ENCODE results near the gene SC5D. TPM values are rescaled to one million over a fixed set of nuclear protein-coding genes. Genes with fewer than 3 reads are reported as not detected.

Gene SC5D
- total and polyA plus RNA-seq, 4 donors = 29.4 to 91.5 (median 44.1) TPM

DNA sequence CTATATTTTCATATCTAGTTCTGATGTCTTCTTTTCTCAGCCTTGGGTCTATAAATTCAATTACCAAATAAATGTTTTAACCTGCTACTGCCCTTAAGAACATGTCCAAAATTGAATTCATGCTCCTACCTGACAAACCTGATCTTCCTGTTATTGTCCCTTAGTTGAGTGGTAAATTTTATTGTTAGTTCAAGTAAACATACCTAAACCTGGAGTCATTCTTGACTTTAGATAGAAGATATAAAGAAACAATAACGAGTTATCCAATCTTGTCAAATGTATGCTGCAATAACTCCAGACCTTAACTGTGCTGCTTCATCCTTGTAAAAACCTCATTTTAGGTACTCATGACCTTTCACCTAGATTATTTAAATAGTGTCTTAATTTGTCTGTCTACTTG lies 34.6 kb upstream of the SC5D start:
- 68 to 77% methylated on average over 1 of the region's 1 CpG for whole genome bisulfite sequencing, 2 donors
- no peak for DNase-seq
- peaks cover 0 to 2% (median 0%) of the 10 kb centered on the region in 4 donors for H3K9me3 ChIP-seq (ENCODE audit: control insufficient read depth in 4 of 4, insufficient read depth in 3 of 4, low read length in 3 of 4)
- no peaks in the 10 kb centered on the region for H3K4me1 ChIP-seq (ENCODE audit: control insufficient read depth in 5 of 5, insufficient read depth in 5 of 5, low read length in 5 of 5)
- H3K27me3 ChIP-seq (ENCODE audit: control insufficient read depth in 3 of 3, insufficient read depth in 3 of 3, low read length in 2 of 3) = no peaks in the 10 kb centered on the region
- TF ChIP-seq, protein P1, sequence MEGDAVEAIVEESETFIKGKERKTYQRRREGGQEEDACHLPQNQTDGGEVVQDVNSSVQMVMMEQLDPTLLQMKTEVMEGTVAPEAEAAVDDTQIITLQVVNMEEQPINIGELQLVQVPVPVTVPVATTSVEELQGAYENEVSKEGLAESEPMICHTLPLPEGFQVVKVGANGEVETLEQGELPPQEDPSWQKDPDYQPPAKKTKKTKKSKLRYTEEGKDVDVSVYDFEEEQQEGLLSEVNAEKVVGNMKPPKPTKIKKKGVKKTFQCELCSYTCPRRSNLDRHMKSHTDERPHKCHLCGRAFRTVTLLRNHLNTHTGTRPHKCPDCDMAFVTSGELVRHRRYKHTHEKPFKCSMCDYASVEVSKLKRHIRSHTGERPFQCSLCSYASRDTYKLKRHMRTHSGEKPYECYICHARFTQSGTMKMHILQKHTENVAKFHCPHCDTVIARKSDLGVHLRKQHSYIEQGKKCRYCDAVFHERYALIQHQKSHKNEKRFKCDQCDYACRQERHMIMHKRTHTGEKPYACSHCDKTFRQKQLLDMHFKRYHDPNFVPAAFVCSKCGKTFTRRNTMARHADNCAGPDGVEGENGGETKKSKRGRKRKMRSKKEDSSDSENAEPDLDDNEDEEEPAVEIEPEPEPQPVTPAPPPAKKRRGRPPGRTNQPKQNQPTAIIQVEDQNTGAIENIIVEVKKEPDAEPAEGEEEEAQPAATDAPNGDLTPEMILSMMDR (IDR thresholded peaks at IDR 0.05; ENCODE audit: control extremely low read depth, extremely low read depth) = no peak
- no peak for ATAC-seq (ENCODE audit: insufficient read depth, low FRiP score)
- no peak overlapping the region for H3K4me3 ChIP-seq
- H3K36me3 ChIP-seq (ENCODE audit: control insufficient read depth in 4 of 4, insufficient read depth in 4 of 4, low read length in 4 of 4) = no peaks in the 10 kb centered on the region
- no peak overlapping the region for H3K9ac ChIP-seq (ENCODE audit: insufficient read depth in 1 of 2, low read length in 2 of 2)
- no peak overlapping the region for H3K27ac ChIP-seq (ENCODE audit: low read depth in 1 of 2, low read length in 1 of 2)

DNA sequence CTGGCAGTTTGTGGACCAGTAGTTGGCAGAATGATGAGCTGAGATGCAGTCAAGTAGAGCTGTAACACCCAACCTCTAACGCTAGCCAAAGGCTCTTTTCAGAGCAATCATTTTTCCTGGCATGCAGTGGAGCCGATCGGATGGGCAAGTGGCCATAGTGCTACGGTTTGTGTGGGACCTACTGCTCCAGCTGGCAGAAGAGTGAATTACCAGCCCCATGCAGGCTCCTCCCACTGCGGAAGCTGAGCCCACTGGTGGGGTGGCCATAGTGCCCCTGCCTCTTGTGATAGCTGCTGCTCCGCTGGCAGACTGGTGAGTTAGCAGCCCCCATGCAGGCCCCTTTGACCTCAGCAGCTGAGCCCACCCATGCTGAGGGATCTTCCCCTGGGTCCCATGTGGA lies 27.0 kb upstream of the SC5D start:
- H3K4me1 ChIP-seq (ENCODE audit: control insufficient read depth in 5 of 5, insufficient read depth in 5 of 5, low read length in 5 of 5) = no peaks in the 10 kb centered on the region
- no peaks in the 10 kb centered on the region for H3K36me3 ChIP-seq (ENCODE audit: control insufficient read depth in 4 of 4, insufficient read depth in 4 of 4, low read length in 4 of 4)
- H3K27ac ChIP-seq (ENCODE audit: low read depth in 1 of 2, low read length in 1 of 2) = no peak overlapping the region
- no peak overlapping the region for H3K9ac ChIP-seq (ENCODE audit: insufficient read depth in 1 of 2, low read length in 2 of 2)
- H3K4me3 ChIP-seq = no peak overlapping the region
- TF ChIP-seq, protein P1 (IDR thresholded peaks at IDR 0.05; ENCODE audit: control extremely low read depth, extremely low read depth) = no peak
- WGBS, 2 donors = 73 to 93% methylated on average over 6 of the region's 6 CpGs
- DNase-seq (no peak), ATAC-seq (ENCODE audit: insufficient read depth, low FRiP score) (no peak)
- peaks cover 0 to 10% (median 2%) of the 10 kb centered on the region in 3 donors for H3K27me3 ChIP-seq (ENCODE audit: control insufficient read depth in 3 of 3, insufficient read depth in 3 of 3, low read length in 2 of 3)
- H3K9me3 ChIP-seq (ENCODE audit: control insufficient read depth in 4 of 4, insufficient read depth in 3 of 4, low read length in 3 of 4) = peaks cover 0 to 4% (median 2%) of the 10 kb centered on the region in 4 donors

DNA sequence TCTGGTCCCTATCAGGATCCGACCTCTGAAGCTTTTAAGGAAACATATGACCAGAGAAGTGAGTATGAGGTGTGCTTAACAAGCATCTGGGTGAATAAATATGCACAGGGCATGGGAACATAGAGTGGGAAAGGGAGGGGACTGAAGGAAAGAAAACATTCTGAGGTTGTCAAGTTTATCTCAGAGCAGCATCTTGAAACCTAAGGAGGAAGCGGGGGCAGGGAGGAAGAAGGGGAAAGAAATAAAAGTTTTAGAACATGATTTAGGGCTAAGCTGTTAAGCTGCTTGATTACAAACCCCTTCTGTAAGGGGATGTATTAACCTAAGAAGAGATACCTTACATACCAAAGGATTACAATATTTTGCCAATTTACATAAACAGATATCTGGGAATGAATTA lies 24.0 kb upstream of the SC5D start:
- no peaks in the 10 kb centered on the region for H3K4me1 ChIP-seq (ENCODE audit: control insufficient read depth in 5 of 5, insufficient read depth in 5 of 5, low read length in 5 of 5)
- ATAC-seq (ENCODE audit: insufficient read depth, low FRiP score) (no peak), DNase-seq (no peak)
- no peak overlapping the region for H3K4me3 ChIP-seq
- TF ChIP-seq, protein P1 (IDR thresholded peaks at IDR 0.05; ENCODE audit: control extremely low read depth, extremely low read depth) = no peak
- H3K27me3 ChIP-seq (ENCODE audit: control insufficient read depth in 3 of 3, insufficient read depth in 3 of 3, low read length in 2 of 3) = peaks cover 0 to 10% (median 2%) of the 10 kb centered on the region in 3 donors
- H3K9ac ChIP-seq (ENCODE audit: insufficient read depth in 1 of 2, low read length in 2 of 2) = no peak overlapping the region
- no peak overlapping the region for H3K27ac ChIP-seq (ENCODE audit: low read depth in 1 of 2, low read length in 1 of 2)
- WGBS, 2 donors = 8 to 24% methylated on average over 2 of the region's 2 CpGs
- H3K9me3 ChIP-seq (ENCODE audit: control insufficient read depth in 4 of 4, insufficient read depth in 3 of 4, low read length in 3 of 4) = peaks cover 0 to 4% (median 0%) of the 10 kb centered on the region in 4 donors
- no peaks in the 10 kb centered on the region for H3K36me3 ChIP-seq (ENCODE audit: control insufficient read depth in 4 of 4, insufficient read depth in 4 of 4, low read length in 4 of 4)
